ENCODE measurements around the gene MAST3.
"Not testable (repeated sequence)": the region's sequence is repeated elsewhere in the genome, so short reads cannot be mapped to it uniquely, and the experiment has no call there.

MAST3 gene

DNA sequence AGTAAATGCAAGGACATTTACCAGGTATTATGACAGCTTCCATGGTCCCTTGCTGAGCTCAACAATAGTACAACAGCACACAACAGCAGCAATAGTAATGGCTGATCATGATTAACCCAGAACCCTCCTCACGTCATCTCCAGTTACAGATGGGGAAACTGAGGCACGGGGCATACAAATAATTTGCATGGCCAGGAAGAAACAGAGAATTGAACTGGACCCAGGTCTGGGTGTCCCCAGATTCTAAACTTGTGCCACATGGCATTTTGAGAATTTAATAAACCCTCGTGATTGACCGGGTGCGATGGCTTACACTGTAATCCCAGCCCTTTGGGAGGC lies 7.2 kb downstream of the MAST3 start:
- H3K27ac ChIP-seq, result no peak overlapping the region
- TF ChIP-seq ZFX (IDR thresholded peaks at IDR 0.05), result no peak
- no peak for TF ChIP-seq CTCF (conservative IDR thresholded peaks at IDR 0.05)

DNA sequence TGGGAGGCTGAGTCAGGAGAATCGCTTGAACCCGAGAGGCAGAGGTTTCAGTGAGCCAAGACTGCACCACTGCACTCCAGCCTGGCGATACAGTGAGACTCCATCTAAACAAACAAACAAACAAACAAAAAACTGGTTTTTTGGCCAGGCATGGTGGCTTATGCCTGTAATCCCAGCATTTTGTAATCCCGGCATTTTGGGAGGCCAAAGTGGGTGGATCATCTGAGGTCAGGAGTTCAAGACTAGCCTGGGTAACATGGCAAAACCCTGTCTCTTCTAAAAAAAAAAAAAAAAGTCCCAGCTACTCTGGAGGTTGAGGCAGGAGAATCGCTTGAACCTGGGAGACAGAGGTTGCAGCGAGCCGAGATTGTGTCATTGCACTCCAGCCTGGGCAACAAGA lies 7.7 kb downstream of the MAST3 start:
- H3K27ac ChIP-seq, result not testable (repeated sequence)

DNA sequence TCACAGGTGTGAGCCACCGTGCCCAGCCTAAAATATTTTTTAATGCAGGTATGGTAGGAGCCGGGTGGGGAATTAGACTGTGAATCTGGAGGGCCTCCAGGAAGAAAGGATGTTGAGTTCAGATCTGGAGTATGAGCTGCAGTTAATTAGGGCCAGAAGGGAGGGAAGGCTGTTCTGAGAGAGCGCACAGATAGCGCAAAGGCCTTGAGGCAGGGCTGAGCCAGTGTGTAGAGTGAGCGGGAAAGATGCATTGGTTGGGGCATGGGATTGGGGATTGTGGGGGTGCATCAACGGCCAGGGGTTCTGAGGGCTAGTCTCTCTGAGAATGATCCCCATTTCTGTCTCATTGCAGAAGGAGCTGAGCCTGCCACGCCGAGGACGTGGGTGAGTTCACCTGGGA lies 9.7 kb downstream of the MAST3 start:
- TF ChIP-seq CTCF (conservative IDR thresholded peaks at IDR 0.05) (no peak), ZFX (IDR thresholded peaks at IDR 0.05) (no peak)
- no peak overlapping the region for H3K27ac ChIP-seq

- TF ChIP-seq CTCF (conservative IDR thresholded peaks at IDR 0.05) (no peak), ZFX (IDR thresholded peaks at IDR 0.05) (no peak)
- H3K27ac ChIP-seq, result no peak overlapping the region; the same call in 1 of the 2 replicates
These were observed 11.3 kb downstream of the MAST3 start for GRCh38 chr19:18108897-18109296.

DNA sequence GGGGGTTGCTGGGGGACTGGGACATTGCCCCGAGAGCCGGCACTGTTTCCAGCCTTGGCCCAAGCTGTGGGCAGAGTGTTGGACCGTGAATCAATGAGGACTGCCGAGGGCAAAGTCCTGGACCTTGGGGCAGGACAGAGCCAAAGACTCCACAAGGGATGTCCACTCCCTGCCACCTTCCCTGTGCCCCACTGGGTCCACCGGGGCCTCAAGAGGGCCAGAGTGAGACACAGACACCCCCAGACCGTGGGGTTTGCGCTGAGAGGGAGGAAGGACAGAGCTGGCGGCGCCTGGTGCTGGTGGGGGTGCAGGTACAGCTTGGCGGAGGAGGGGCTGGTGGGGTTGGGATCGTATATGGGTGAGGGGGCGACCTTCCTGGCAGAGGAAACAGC lies 11.8 kb downstream of the MAST3 start:
- peak overlapping the region; percentile 66 for H3K27ac ChIP-seq
- TF ChIP-seq ZFX (IDR thresholded peaks at IDR 0.05) (no peak), CTCF (conservative IDR thresholded peaks at IDR 0.05) (no peak)

GRCh38 chr19:18109733-18110608 lies 12.4 kb downstream of the MAST3 start:
- TF ChIP-seq CTCF (conservative IDR thresholded peaks at IDR 0.05) (no peak), ZFX (IDR thresholded peaks at IDR 0.05) (0 out of 2 replicates have a peak, but pooled peaks have one; percentile 38)
- H3K27ac ChIP-seq, result peak overlapping the region; percentile 66

DNA sequence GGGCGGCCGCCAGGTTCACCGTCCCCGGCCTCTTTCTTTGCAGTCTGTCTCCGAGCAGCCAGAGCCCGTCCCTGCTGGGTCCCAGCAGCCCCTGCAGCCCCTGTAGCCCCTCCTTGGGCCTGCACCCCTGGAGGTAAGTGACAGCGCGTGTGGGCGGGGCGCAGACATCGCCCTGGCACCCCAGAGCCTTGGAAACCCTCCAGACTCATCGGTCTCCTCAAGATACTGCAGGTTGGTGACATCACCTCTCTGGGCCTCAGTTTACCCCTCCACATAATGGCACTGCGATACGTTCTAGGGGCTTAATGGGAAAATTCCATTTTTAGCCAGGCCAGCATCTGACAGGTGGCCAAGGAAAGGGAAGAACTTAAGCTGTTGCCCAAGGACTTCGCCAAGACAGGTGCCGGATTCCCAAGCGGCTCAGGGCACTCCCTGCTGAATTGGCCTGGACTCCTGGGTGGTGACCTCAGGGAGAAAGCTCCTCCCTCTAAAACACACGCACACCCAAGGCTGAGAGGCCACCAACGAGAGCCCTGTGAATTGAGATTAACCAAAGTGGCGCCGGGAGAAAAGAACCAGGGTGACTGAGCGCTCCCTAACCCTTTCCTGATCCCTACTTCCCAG lies 13.1 kb downstream of the MAST3 start:
- no peak for TF ChIP-seq ZFX (IDR thresholded peaks at IDR 0.05)
- TF ChIP-seq CTCF (conservative IDR thresholded peaks at IDR 0.05), result no peak
- H3K27ac ChIP-seq, result peak overlapping the region; percentile 66
